GM12874 (cell line): ENCODE data around the gene CNIH2.

Experiments
- CTCF ChIP-seq: IDR thresholded peaks from 2 replicates; pipeline ENCODE4 v1.5.1; 2011; ENCODE audit warnings: low read depth, mild to moderate bottlenecking, control low read depth, low read length, moderate library complexity; ENCODE audit not compliant: insufficient read depth

CNIH2 gene

GRCh38 chr11:66265531-66266377, 12.2 kb upstream of the CNIH2 start:
- TF ChIP-seq CTCF, result no peak

- no peak for TF ChIP-seq CTCF
Observed at GRCh38 chr11:66266378-66267038, 11.5 kb upstream of the CNIH2 start.

- no peak for TF ChIP-seq CTCF
Observed at GRCh38 chr11:66267039-66267378, 11.0 kb upstream of the CNIH2 start.

- TF ChIP-seq CTCF, result no peak
Observed at GRCh38 chr11:66267379-66268243, 10.4 kb upstream of the CNIH2 start.

GRCh38 chr11:66268244-66268951, 9.6 kb upstream of the CNIH2 start, which contains the start of gene RAB1B:
TSS of gene RAB1B (plus strand) at chr11:66268639. CDS start at chr11:66268680, 41 bp downstream.
- TF ChIP-seq CTCF, result no peak

GRCh38 chr11:66268952-66269905, 8.7 kb upstream of the CNIH2 start:
- TF ChIP-seq CTCF, result no peak
